GM21367 (cell line): ENCODE data around the gene APOO.

Experiments used
- ATAC-seq: cut with Tn5 transposase; IDR thresholded peaks from one replicate; pipeline ENCODE4 v1.9.1; 2021; ENCODE audit not compliant: unreplicated experiment

APOO gene

GRCh38 chrX:23788946-23789345 lies 118.8 kb downstream of the APOO start:
- no peak for ATAC-seq

GRCh38 chrX:23788521-23788920 lies 119.2 kb downstream of the APOO start:
- ATAC-seq = no peak

GRCh38 chrX:23787745-23788118 lies 120.0 kb downstream of the APOO start:
- no peak for ATAC-seq

- no peak for ATAC-seq
Observed at GRCh38 chrX:23786268-23786815, 121.4 kb downstream of the APOO start.

- no peak for ATAC-seq
Observed at GRCh38 chrX:23785580-23785979, 122.2 kb downstream of the APOO start.

- no peak for ATAC-seq
Observed at GRCh38 chrX:23784470-23785331, 123.0 kb downstream of the APOO start.

GRCh38 chrX:23783589-23784469 lies 123.9 kb downstream of the APOO start:
- no peak for ATAC-seq
